Measurements from ENCODE around the gene GPRC5C. TPM values are rescaled to one million over a fixed set of nuclear protein-coding genes. Genes with fewer than 3 reads are reported as not detected.

Gene GPRC5C
- total and polyA plus RNA-seq, 2 of the 13 experiments (the other 11 are each of a cell fraction or from before 2014, with no cell fraction given), result 85.6 to 300 TPM

- TF ChIP-seq ZNF639 (CRISPR knock-in tag; conservative IDR thresholded peaks at IDR 0.05), result no peak
- TF ChIP-seq SIN3B (IDR thresholded peaks at IDR 0.05; ENCODE audit: low read length), result no peak
Measured at GRCh38 chr17:74437702-74438101, 5.8 kb downstream of the GPRC5C start (continued).

GRCh38 chr17:74439691-74440567, 8.0 kb downstream of the GPRC5C start:
- WGBS (ENCODE audit: low lambda C conversion rate), result 95% methylated on average over 26 of the region's 31 CpGs
- no TSS peak for BruUV-seq (replicated peaks)
- CTCF ChIA-PET (ENCODE audit: low intra/inter-chr PET ratio, low total read pairs), result no interaction called here

More at GRCh38 chr17:74439691-74440567, 8.0 kb downstream of the GPRC5C start:
- intact Hi-C loops (cut with micrococcal nuclease; ENCODE audit: unreplicated experiment) (no loop called here), in situ Hi-C loops (cut with HindIII; ENCODE audit: extremely low pct_ligation_motif_present, low pct_unique_long_range_greater_than_20kb) (loop anchor here (10.0 to 25.0 kb wide), 3 partner anchors 315 to 1153 kb away; no protein-coding TSS in a partner anchor)
- H3K36me3 ChIP-seq (replicated peaks in 1 of 2; ENCODE audit: control insufficient read depth in 1 of 2, insufficient read depth in 2 of 2, low read length in 2 of 2), result peaks cover 26 to 42% of the 10 kb centered on the region in 2 experiments
- no peaks in the 10 kb centered on the region for H3K27me3 ChIP-seq (ENCODE audit: control insufficient read depth in 1 of 2, insufficient read depth in 2 of 2, low read length in 2 of 2)
- H3K4me1 ChIP-seq (ENCODE audit: insufficient read depth, low read length), result peaks cover 64% of the 10 kb centered on the region
- no peak overlapping the region for H3K9ac ChIP-seq (ENCODE audit: insufficient read depth, low read depth, low read length)
- no peak overlapping the region for H3K27ac ChIP-seq (ENCODE audit: extremely low read length, insufficient read depth, low read length)
- POLR2A ChIA-PET, result interaction anchor here (1.1 to 7.4 kb wide), 3 partner anchors 9 to 13 kb away, joined by 5 to 99 read pairs (median 86); no protein-coding TSS in a partner anchor
- H3K79me2 ChIP-seq (ENCODE audit: insufficient read depth, low read length), result peaks cover 48% of the 10 kb centered on the region
- DNase-seq (ENCODE audit: low spot score) (no peak), ATAC-seq (no peak), FAIRE-seq (no peak)
- H3K9me3 ChIP-seq (ENCODE audit: low read length), result 0 out of 2 replicates have a peak, but pooled peaks cover 5% of the 10 kb centered on the region
- no peak overlapping the region for H3K4me3 ChIP-seq (replicated peaks in 1 of 3; ENCODE audit: insufficient read depth in 1 of 3, low read depth in 2 of 3, low read length in 3 of 3)
- H4K20me1 ChIP-seq (ENCODE audit: insufficient read depth, low read length), result peaks cover 43% of the 10 kb centered on the region
- no peak overlapping the region for H2AFZ ChIP-seq (ENCODE audit: low read length)
- H3K4me2 ChIP-seq (ENCODE audit: low read depth, low read length), result no peak overlapping the region
- TF ChIP-seq KLF13 (CRISPR knock-in tag; IDR thresholded peaks at IDR 0.05), result no peak
- TF ChIP-seq SIX4 (CRISPR knock-in tag; IDR thresholded peaks at IDR 0.05), result no peak
- TF ChIP-seq ZFP36L1 (CRISPR knock-in tag; IDR thresholded peaks at IDR 0.05), result no peak
- no peak for TF ChIP-seq NFIC (IDR thresholded peaks at IDR 0.05; ENCODE audit: low read length)
- TF ChIP-seq ZNF660 (CRISPR knock-in tag; IDR thresholded peaks at IDR 0.05; ENCODE audit: borderline replicate concordance, low read depth), result no peak
- peak; percentile 70 for TF ChIP-seq RBFOX2 (IDR thresholded peaks at IDR 0.05; ENCODE audit: low read depth, low read length)
- 0 out of 4 replicates have a peak, but pooled peaks of 1 of the 2 experiments have one; percentile 24 for TF ChIP-seq POLR2A (IDR thresholded peaks at IDR 0.05; ENCODE audit: insufficient read depth in 1 of 2, low read depth in 2 of 2, low read length in 2 of 2)
- peak; percentile 57 for TF ChIP-seq AGO2 (optimal IDR thresholded peaks at IDR 0.05; ENCODE audit: low read depth, low read length)
- TF ChIP-seq NFE2 (CRISPR knock-in tag; IDR thresholded peaks at IDR 0.05), result no peak
- TF ChIP-seq MEIS2 (CRISPR knock-in tag; IDR thresholded peaks at IDR 0.05), result no peak

Data from HepG2 (cell line).